Measurements from ENCODE around the gene HMGCR.

DNA sequence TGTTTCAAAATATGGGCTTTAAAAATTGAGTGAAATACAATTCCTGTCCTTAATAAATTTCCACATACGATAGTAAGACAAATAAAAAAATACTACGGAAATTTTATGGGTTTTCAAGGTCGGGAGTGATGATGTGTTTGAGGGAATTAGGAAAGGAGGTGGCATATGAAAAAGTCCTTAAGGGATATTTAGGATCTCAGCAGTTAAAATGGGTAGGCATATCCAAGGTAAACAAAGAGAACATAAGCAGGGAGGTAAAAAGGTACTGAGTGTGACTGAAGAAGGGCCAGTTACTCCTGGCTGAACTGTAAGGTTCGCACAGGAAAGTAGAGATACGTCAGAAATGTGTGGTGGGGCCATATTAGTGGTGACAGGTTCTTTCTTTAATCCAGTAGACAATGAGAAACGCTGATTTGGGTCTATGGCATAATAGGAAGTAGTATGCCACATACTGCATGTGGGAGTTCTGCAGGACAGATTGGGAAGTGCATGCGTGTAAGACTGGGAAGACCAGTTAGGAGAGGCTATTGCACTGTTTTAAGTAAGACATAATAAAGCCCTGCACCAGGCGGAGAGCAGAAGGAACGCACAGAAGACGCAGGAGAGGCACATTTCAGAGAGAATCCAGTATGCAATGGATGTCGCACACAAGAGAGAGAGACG, 937 bp upstream of the HMGCR start:
- TF ChIP-seq, protein P1, sequence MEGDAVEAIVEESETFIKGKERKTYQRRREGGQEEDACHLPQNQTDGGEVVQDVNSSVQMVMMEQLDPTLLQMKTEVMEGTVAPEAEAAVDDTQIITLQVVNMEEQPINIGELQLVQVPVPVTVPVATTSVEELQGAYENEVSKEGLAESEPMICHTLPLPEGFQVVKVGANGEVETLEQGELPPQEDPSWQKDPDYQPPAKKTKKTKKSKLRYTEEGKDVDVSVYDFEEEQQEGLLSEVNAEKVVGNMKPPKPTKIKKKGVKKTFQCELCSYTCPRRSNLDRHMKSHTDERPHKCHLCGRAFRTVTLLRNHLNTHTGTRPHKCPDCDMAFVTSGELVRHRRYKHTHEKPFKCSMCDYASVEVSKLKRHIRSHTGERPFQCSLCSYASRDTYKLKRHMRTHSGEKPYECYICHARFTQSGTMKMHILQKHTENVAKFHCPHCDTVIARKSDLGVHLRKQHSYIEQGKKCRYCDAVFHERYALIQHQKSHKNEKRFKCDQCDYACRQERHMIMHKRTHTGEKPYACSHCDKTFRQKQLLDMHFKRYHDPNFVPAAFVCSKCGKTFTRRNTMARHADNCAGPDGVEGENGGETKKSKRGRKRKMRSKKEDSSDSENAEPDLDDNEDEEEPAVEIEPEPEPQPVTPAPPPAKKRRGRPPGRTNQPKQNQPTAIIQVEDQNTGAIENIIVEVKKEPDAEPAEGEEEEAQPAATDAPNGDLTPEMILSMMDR (IDR thresholded peaks at IDR 0.05): peak; percentile 25 to 76 (median 74)
- peak in 1 of 2 donors; percentile 4 for TF ChIP-seq POLR2A (IDR thresholded peaks at IDR 0.05)

Data from adrenal gland (tissue), 5 donors.